ENCODE data around the gene SLIT3.

SLIT3 gene

DNA sequence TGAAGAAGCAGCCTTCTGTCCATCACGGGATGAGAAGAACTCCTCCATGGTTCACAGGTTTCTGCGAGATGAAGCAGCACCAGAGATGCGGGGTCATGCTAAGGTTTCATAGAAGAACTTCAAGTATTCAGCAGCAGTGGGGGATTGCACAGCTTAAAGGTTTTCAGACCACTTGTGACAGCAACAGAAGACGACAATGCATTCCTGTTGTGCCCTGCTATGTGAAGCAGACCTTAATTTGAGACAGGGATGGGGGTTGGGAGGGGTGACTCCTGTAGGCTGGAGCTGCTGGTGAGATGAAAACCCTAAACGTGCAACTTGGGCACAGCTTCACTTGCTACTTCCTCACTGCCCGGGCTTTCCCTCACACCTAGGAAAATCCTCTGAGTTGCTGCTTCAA lies 256.0 kb downstream of the SLIT3 start:
- FAIRE-seq (no peak), DNase-seq (ENCODE audit: low spot score) (no peak)

- no peak for FAIRE-seq
- DNase-seq (ENCODE audit: low spot score) = no peak
These were observed 259.8 kb downstream of the SLIT3 start for GRCh38 chr5:169041180-169041579.

DNA sequence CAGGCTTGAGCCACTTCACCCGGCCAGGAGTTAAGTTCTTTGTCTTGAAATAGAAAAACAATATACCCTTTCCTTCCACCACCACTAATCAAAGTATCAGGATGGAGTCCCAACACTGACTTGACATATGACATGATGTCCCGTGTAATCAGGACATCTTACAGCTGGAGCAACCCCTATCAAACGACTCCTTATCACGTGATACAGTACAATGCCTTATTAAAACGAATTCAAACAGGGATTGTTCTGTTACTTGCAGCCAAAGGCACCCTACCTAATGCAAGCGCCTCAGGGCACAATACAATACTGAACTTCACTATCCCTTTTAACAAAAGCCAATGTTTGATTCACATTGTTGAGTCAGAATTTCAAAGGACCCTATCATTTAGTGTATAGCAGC lies 261.3 kb downstream of the SLIT3 start:
- DNase-seq (ENCODE audit: low spot score) (no peak), FAIRE-seq (no peak)

GRCh38 chr5:169037466-169037865 lies 263.5 kb downstream of the SLIT3 start:
- DNase-seq (ENCODE audit: low spot score) = no peak
- no peak for FAIRE-seq

DNA sequence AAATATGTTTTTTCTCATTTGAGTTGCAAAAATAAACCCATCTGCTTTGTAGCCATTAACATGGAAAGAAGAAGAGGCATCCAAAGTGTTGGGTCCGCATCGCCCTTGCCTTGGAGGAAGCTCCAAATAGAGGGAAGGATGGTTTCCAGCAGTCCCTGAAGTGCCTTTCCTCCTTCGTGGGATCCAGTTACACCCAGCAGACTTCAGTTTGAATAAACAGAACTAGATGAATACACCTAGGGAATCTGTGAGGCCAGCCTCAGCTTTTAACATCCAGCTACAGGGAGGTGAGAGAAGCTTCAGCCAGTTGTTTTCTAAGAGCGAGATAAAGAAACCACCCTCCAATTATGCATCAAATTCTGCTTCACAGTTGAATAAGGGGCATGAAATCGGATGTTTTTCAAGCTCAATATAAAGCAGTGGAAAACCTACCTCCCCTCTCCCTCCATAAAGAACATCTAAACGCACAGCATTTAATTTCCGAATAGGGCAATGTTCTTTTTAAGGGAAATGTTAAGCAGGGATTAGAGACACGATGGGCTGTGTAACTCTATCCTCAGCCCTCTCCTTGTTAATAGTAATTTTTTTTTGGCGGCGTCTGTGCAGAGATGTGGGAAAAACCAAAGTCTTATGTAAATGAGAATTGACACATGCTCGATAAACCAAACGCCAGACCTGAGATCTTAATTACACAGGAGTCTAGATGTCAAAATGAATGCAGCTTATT lies 264.7 kb downstream of the SLIT3 start:
- DNase-seq (ENCODE audit: low spot score) (no peak), FAIRE-seq (no peak)

GRCh38 chr5:169029661-169030274 lies 271.2 kb downstream of the SLIT3 start:
- no peak for DNase-seq (ENCODE audit: low spot score)

DNA sequence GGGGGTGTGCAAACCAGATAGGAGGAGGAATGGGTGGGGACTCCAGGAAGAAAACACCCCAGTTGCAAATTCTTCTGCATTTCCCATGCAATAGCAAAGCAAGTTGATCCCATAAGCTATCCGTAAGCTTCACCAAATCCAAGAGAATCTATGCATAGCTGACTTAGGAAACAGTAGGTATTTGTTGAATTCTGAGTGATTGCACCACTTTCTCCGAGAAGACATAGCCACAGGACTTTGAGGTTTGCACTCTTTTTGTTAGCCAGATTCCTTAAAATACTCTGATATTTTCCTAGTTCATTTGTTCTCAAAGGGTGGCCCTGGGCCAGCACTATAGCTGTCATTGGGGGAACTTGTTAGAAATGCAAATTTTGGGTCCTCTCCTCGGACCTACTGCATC lies 271.9 kb downstream of the SLIT3 start:
- no peak for DNase-seq (ENCODE audit: low spot score)
- no peak for FAIRE-seq

More at GRCh38 chr5:169029661-169030274, 271.2 kb downstream of the SLIT3 start:
- FAIRE-seq = no peak

DNA sequence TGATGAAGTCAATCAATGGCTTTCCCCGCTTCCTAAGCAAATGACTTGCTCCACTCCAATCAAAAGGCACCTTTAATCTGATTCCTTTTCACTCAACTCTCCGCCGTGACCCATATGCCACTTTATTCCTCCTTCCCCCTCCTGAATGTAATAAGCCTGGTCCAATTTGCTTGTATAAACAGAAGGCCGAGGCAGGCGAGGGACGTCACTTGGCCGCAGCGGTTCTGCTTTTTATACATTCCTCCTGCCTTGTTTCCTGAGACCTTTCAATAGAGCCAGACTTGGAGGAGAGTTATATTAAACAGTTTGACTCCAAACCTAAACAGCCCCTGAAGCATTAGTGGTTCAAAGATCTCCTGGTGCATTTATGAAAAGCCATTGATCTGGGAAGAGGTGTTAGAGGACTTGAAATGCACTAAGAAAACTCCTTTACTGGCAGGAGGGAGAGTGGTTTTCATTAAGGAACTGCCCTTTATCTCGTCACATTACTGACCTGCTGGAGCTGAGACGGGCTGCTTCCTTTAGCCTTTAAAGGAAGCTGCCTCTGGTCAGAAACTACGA lies 273.4 kb downstream of the SLIT3 start:
- FAIRE-seq = no peak
- DNase-seq (ENCODE audit: low spot score) = no peak

- no peak for FAIRE-seq
- DNase-seq (ENCODE audit: low spot score) = no peak
These were observed 275.4 kb downstream of the SLIT3 start for GRCh38 chr5:169025491-169025890.

DNA sequence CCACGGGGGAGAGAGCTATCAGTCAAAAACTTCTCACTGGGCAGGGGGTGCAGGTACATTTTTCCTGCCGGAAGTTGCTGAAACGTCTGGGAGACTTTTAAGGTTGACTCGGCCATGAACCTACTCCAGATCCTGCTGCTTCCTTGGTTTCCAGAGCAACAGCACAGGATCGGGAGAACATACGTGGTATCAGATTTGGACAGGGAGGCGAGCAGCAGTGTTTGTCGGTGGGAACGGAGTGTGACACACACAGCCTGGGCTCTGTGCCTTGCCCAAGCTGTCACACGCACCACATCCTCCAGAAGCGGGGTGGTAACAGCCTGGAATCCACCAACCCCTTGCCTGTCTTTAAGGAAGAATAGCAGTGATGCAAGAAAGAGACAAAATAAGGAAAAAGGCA lies 276.5 kb downstream of the SLIT3 start:
- no peak for DNase-seq (ENCODE audit: low spot score)
- FAIRE-seq = no peak

- FAIRE-seq (no peak), DNase-seq (ENCODE audit: low spot score) (no peak)
These were observed 278.2 kb downstream of the SLIT3 start for GRCh38 chr5:169022718-169023117.

- no peak for FAIRE-seq
- DNase-seq (ENCODE audit: low spot score) = peak; percentile 45
These were observed 280.8 kb downstream of the SLIT3 start for GRCh38 chr5:169020102-169020501.

DNA sequence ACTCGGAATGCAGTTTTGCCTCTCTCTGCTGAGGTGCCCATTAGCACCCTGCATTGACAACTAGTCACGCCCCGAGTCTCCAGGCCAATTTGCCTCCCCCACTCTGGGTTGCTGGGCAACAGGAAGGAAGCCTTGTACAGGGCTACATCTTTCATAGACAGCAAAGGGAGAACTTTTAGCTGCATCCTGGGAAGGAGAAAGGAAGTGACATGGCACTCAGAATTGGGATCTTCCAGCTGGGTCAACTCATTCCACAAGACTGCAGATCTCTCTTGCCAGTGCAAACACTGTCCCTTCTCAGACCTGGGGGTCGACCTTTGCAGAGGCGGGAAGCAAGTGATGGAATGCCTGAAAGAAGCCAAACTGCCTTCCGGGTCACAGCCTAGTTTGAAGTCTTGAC lies 282.0 kb downstream of the SLIT3 start:
- DNase-seq (ENCODE audit: low spot score) (no peak), FAIRE-seq (peak; percentile 65)

GRCh38 chr5:169015991-169016390 lies 284.9 kb downstream of the SLIT3 start:
- no peak for FAIRE-seq
- no peak for DNase-seq (ENCODE audit: low spot score)

DNA sequence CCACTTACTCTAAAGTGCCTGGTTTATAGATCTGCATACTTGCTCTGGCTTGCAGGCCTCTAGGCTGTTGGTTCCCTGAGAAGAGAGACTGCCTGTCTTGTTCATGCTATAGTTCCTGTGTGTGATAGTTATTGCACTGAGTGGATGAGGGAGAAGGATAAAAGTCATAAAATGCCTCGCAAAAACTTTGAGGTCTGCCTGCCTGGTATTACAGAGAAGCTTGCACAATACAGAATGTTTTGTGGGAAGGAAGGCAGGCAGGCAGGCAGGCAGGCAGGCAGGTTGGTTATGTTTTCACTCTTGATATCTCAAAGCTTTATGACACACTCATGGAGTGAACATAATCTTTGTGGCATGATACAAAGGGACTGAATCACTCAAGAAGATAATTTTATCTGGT lies 287.1 kb downstream of the SLIT3 start:
- FAIRE-seq = no peak
- no peak for DNase-seq (ENCODE audit: low spot score)

DNA sequence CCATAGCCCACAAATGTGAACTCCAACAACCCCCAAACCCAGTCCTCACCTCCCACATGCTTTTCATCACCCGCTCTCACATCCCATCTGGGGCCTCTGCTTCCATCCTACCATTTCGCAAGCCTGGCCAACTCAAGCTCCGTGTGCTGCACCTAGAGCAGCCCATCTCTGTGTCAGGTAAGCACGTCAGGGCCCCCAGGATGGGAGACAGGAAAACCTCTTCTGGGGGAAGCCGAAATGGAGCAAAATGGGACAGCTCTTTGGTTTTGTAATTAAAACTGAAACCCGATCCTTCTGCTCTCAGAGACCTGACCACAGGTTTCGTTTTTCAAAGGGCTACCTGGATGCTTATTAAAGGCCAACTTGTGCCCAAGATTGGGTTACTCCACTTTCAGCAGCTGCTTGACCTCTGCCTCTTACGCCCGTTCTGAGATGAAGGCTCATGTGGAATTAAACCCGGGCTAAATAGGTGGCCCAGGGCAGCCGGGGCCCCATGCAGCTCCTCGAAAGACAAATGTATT lies 287.7 kb downstream of the SLIT3 start:
- FAIRE-seq (no peak), DNase-seq (ENCODE audit: low spot score) (no peak)

DNA sequence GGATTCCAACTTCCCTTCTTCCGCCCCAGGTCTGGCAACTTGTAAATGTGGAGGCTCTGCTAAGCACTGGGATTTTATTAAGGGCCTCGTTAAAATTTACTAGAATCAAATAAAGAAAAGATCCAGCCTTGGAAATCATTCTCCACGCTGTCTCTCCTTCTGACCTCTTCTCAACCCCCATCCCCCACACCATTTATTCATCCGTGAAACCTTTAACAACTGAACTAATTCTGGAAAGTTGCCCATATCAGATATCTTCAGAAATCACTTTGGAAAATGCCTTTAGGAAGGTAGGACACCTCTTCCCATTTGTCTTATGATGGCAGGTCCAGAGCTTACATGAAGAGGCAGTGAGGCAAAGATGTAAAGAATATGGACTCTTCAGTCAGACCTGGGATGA lies 288.5 kb downstream of the SLIT3 start:
- no peak for DNase-seq (ENCODE audit: low spot score)
- FAIRE-seq = no peak

GRCh38 chr5:169011451-169011850 lies 289.5 kb downstream of the SLIT3 start:
- no peak for FAIRE-seq
- no peak for DNase-seq (ENCODE audit: low spot score)

- FAIRE-seq (no peak), DNase-seq (ENCODE audit: low spot score) (no peak)
These were observed 289.9 kb downstream of the SLIT3 start for GRCh38 chr5:169011009-169011408.

DNA sequence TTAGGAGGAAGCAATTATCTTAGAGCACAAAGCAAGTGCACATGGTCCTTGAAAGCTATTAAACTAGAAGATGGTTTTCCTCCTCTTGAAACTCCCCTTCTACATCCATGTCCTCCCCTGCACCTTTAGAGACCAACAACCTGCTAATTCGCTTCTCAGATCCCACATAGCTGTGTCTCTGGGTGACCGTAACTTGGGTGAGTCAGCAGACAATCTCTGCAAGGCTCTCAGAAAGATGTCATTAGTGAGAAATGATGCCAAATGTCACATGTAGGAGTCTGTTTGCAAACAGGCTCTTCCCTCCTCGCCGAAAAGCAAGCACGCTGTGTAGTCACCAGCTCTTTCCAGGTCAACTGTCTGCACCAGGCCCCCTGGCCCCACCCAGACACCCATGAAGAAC lies 291.8 kb downstream of the SLIT3 start:
- FAIRE-seq = peak; percentile 52
- peak; percentile 27 for DNase-seq (ENCODE audit: low spot score)

- DNase-seq (ENCODE audit: low spot score) (peak; percentile 36), FAIRE-seq (no peak)
These were observed 293.8 kb downstream of the SLIT3 start for GRCh38 chr5:169006842-169007790.

GRCh38 chr5:169004551-169004950 lies 296.4 kb downstream of the SLIT3 start:
- FAIRE-seq = no peak

More at GRCh38 chr5:169004551-169004950, 296.4 kb downstream of the SLIT3 start:
- DNase-seq (ENCODE audit: low spot score) = no peak
